Measurements from ENCODE around the gene NTMT1. TPM values are rescaled to one million over a fixed set of nuclear protein-coding genes. Genes with fewer than 3 reads are reported as not detected.

NTMT1 gene
- total and polyA plus RNA-seq, 10 of the 15 experiments (the other 5 are each of a cell fraction or from before 2014, with no cell fraction given), result 12.8 to 85.4 (median 39.3) TPM

GRCh38 chr9:129597355-129598088 is 28.4 kb upstream of the NTMT1 start:
- peak overlapping the region; percentile 49 for H2AFZ ChIP-seq (ENCODE audit: control insufficient read depth, low read depth, low read length)
- TF ChIP-seq EGR1 (IDR thresholded peaks at IDR 0.05; ENCODE audit: borderline replicate concordance in 1 of 2, low read depth in 2 of 2, low read length in 2 of 2), result peak in 1 of 2 experiments; percentile 41; a peak in 1 of 3 replicates
- TF ChIP-seq ZNF217 (IDR thresholded peaks at IDR 0.05), result no peak
- TF ChIP-seq TBL1XR1 (IDR thresholded peaks at IDR 0.05; ENCODE audit: low read depth, low read length), result peak; percentile 42; the same call in 1 of the 2 replicates
- peak; percentile 64; the same call in 1 of the 2 replicates for TF ChIP-seq HDGF (IDR thresholded peaks at IDR 0.05)
- TF ChIP-seq KLF5 (IDR thresholded peaks at IDR 0.05; ENCODE audit: partially characterized antibody), result peak; percentile 47
- no peak for TF ChIP-seq ZZZ3 (IDR thresholded peaks at IDR 0.05; ENCODE audit: control insufficient read depth, insufficient read length, low read depth)
- peak; percentile 89 for TF ChIP-seq TCF7 (IDR thresholded peaks at IDR 0.05; ENCODE audit: borderline replicate concordance)
- TF ChIP-seq IKZF2 (IDR thresholded peaks at IDR 0.05), result peak in 1 of 2 experiments; percentile 28; a peak in 1 of 4 replicates
- TF ChIP-seq SUPT20H (IDR thresholded peaks at IDR 0.05; ENCODE audit: borderline replicate concordance, control insufficient read depth, low read depth, low read length), result no peak
- no peak for TF ChIP-seq BRCA1 (IDR thresholded peaks at IDR 0.05; ENCODE audit: low read depth, low read length)
- TF ChIP-seq RB1 (IDR thresholded peaks at IDR 0.05; ENCODE audit: borderline replicate concordance), result 0 out of 2 replicates have a peak, but pooled peaks have one; percentile 43
- no peak for TF ChIP-seq KAT2A (conservative IDR thresholded peaks at IDR 0.05; ENCODE audit: control insufficient read depth, low read depth, low read length)
- no peak for TF ChIP-seq MTA2 (IDR thresholded peaks at IDR 0.05; ENCODE audit: low read depth)
- TF ChIP-seq ZNF384 (IDR thresholded peaks at IDR 0.05; ENCODE audit: borderline replicate concordance, low read depth, low read length), result no peak
- no peak for TF ChIP-seq FOXM1 (IDR thresholded peaks at IDR 0.05; ENCODE audit: low read depth, low read length)
- peak in 1 of 2 experiments; percentile 39; a peak in 2 of 4 replicates for TF ChIP-seq BHLHE40 (IDR thresholded peaks at IDR 0.05; ENCODE audit: borderline replicate concordance in 1 of 2, low read depth in 2 of 2, low read length in 1 of 2)
- TF ChIP-seq MEF2A (IDR thresholded peaks at IDR 0.05; ENCODE audit: insufficient read depth, low read depth, low read length), result no peak
- no peak for TF ChIP-seq BCL3 (IDR thresholded peaks at IDR 0.05; ENCODE audit: borderline replicate concordance, insufficient read depth, low read depth, low read length, poor library complexity, severe bottlenecking)
- TF ChIP-seq, protein P1, sequence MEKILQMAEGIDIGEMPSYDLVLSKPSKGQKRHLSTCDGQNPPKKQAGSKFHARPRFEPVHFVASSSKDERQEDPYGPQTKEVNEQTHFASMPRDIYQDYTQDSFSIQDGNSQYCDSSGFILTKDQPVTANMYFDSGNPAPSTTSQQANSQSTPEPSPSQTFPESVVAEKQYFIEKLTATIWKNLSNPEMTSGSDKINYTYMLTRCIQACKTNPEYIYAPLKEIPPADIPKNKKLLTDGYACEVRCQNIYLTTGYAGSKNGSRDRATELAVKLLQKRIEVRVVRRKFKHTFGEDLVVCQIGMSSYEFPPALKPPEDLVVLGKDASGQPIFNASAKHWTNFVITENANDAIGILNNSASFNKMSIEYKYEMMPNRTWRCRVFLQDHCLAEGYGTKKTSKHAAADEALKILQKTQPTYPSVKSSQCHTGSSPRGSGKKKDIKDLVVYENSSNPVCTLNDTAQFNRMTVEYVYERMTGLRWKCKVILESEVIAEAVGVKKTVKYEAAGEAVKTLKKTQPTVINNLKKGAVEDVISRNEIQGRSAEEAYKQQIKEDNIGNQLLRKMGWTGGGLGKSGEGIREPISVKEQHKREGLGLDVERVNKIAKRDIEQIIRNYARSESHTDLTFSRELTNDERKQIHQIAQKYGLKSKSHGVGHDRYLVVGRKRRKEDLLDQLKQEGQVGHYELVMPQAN (conservative IDR thresholded peaks at IDR 0.05), result 0 out of 2 replicates have a peak, but pooled peaks have one; percentile 12
- peak; percentile 61 for TF ChIP-seq DPF2 (IDR thresholded peaks at IDR 0.05)

More at GRCh38 chr9:129597355-129598088, 28.4 kb upstream of the NTMT1 start:
- no peaks in the 10 kb centered on the region for H3K27me3 ChIP-seq (replicated peaks in 1 of 2; ENCODE audit: control insufficient read depth in 2 of 2, insufficient read depth in 2 of 2, low read length in 1 of 2)
- peak overlapping the region; percentile 45 for H3K9ac ChIP-seq (ENCODE audit: control insufficient read depth, insufficient read depth, low read length)
- WGBS (ENCODE audit: insufficient coverage, insufficient replicate concordance, low lambda C conversion rate, missing lambda C conversion rate), result 6% methylated on average over 48 of the region's 57 CpGs
- DNase-seq (ENCODE audit: low read depth, low spot score) (no peak), FAIRE-seq (no peak), ATAC-seq (peak; percentile 80)
- intact Hi-C loops (cut with micrococcal nuclease; ENCODE audit: unreplicated experiment), result no loop called here
- no peaks in the 10 kb centered on the region for H3K36me3 ChIP-seq (ENCODE audit: control insufficient read depth in 2 of 2, insufficient read depth in 2 of 2, low read length in 1 of 2)
- peak overlapping the region; percentile 44; the same call in 1 of the 2 replicates for H3K4me3 ChIP-seq
- CTCF ChIA-PET, result interaction anchor here (0.5 to 3.4 kb wide), 14 partner anchors 8 to 1179 kb away, joined by 3 to 18 read pairs (median 8); partner anchors contain the start of gene NTMT1
- peak overlapping the region; percentile 64 for H3K4me2 ChIP-seq (ENCODE audit: control insufficient read depth, insufficient read depth)
- no peaks in the 10 kb centered on the region for H4K20me1 ChIP-seq (ENCODE audit: control insufficient read depth, insufficient read depth)
- SMC1A ChIA-PET (ENCODE audit: uncharacterized antibody, unreplicated experiment), result interaction anchor here (1.0 to 4.1 kb wide), 3 partner anchors 14 to 458 kb away, joined by 4 to 75 read pairs (median 4); no protein-coding TSS in a partner anchor
- H3K9me3 ChIP-seq (replicated peaks; ENCODE audit: control insufficient read depth, insufficient read depth, low read length), result no peaks in the 10 kb centered on the region
- POLR2A ChIA-PET, result interaction anchor here (0.6 to 4.2 kb wide), 11 partner anchors 11 to 457 kb away, joined by 3 to 70 read pairs (median 5); partner anchors contain the start of gene IER5L
- in situ Hi-C loops (cut with MboI), result no loop called here
- peak overlapping the region; percentile 27; the same call in 1 of the 2 replicates for H3K27ac ChIP-seq (ENCODE audit: control insufficient read depth, insufficient read depth)
- no TSS peak for BruUV-seq (replicated peaks)
- RAD21 ChIA-PET (ENCODE audit: unreplicated experiment), result interaction anchor here (0.6 to 3.4 kb wide), 9 partner anchors 13 to 458 kb away, joined by 3 to 61 read pairs (median 5); no protein-coding TSS in a partner anchor
- no peaks in the 10 kb centered on the region for H3K79me2 ChIP-seq (ENCODE audit: control insufficient read depth, insufficient read depth, low read length)
- H3K4me1 ChIP-seq (ENCODE audit: control insufficient read depth, insufficient read depth, low read length), result peaks cover 24% of the 10 kb centered on the region

Data from GM12878 (cell line).